ENCODE results near the gene NCBP2L. TPM values are rescaled to one million over a fixed set of nuclear protein-coding genes. Genes with fewer than 3 reads are reported as not detected.

NCBP2L gene
- total RNA-seq, 1 donor from 2014 or later, result not detected

GRCh38 chrX:107738768-107739167 is 38.8 kb upstream of the NCBP2L start:
- Histone ChIP-seq H3K4me3 (no peak overlapping the region), H3K9me3 (no peaks in the 10 kb centered on the region), H3K27ac (peak overlapping the region; percentile 30), H3K4me1 (peaks cover 33% of the 10 kb centered on the region), H3K36me3 (no peaks in the 10 kb centered on the region), H3K27me3 (no peaks in the 10 kb centered on the region)
- no peak for TF ChIP-seq CTCF (IDR thresholded peaks at IDR 0.05)
- intact Hi-C loops (cut with DNase I), result no loop called here
- no peak for DNase-seq
- ATAC-seq, result no peak

GRCh38 chrX:107739541-107739940 is 38.0 kb upstream of the NCBP2L start:
- no peaks in the 10 kb centered on the region for H3K36me3 ChIP-seq
- H3K4me1 ChIP-seq, result peaks cover 33% of the 10 kb centered on the region
- no peaks in the 10 kb centered on the region for H3K27me3 ChIP-seq
- TF ChIP-seq CTCF (IDR thresholded peaks at IDR 0.05), result no peak
- no peaks in the 10 kb centered on the region for H3K9me3 ChIP-seq
- H3K27ac ChIP-seq, result peak overlapping the region; percentile 30
- intact Hi-C loops (cut with DNase I), result no loop called here
- H3K4me3 ChIP-seq, result no peak overlapping the region
- DNase-seq (no peak), ATAC-seq (no peak)

- H3K27me3 ChIP-seq, result no peaks in the 10 kb centered on the region
- intact Hi-C loops (cut with DNase I), result no loop called here
- H3K36me3 ChIP-seq, result no peaks in the 10 kb centered on the region
- no peak for TF ChIP-seq CTCF (IDR thresholded peaks at IDR 0.05)
- no peaks in the 10 kb centered on the region for H3K9me3 ChIP-seq
- DNase-seq (no peak), ATAC-seq (no peak)
- peaks cover 33% of the 10 kb centered on the region for H3K4me1 ChIP-seq
- no peak overlapping the region for H3K4me3 ChIP-seq
- peak overlapping the region; percentile 87 for H3K27ac ChIP-seq
Measured at GRCh38 chrX:107741404-107741790, 36.1 kb upstream of the NCBP2L start.

GRCh38 chrX:107742700-107743191 is 34.8 kb upstream of the NCBP2L start:
- H3K27me3 ChIP-seq, result no peaks in the 10 kb centered on the region
- no peak for TF ChIP-seq CTCF (IDR thresholded peaks at IDR 0.05)
- no peak for ATAC-seq
- H3K9me3 ChIP-seq, result no peaks in the 10 kb centered on the region
- intact Hi-C loops (cut with DNase I), result no loop called here
- DNase-seq, result no peak
- H3K4me3 ChIP-seq, result peak overlapping the region; percentile 21
- H3K27ac ChIP-seq, result peak overlapping the region; percentile 87
- peaks cover 37% of the 10 kb centered on the region for H3K4me1 ChIP-seq
- no peaks in the 10 kb centered on the region for H3K36me3 ChIP-seq

GRCh38 chrX:107743995-107744394 is 33.5 kb upstream of the NCBP2L start:
- peaks cover 34% of the 10 kb centered on the region for H3K4me1 ChIP-seq
- no peak for DNase-seq
- no peak for TF ChIP-seq CTCF (IDR thresholded peaks at IDR 0.05)
- H3K9me3 ChIP-seq, result no peaks in the 10 kb centered on the region
- intact Hi-C loops (cut with DNase I), result no loop called here
- no peak overlapping the region for H3K4me3 ChIP-seq
- H3K27ac ChIP-seq, result no peak overlapping the region
- no peaks in the 10 kb centered on the region for H3K27me3 ChIP-seq
- ATAC-seq, result no peak
- no peaks in the 10 kb centered on the region for H3K36me3 ChIP-seq

GRCh38 chrX:107744868-107745267 is 32.7 kb upstream of the NCBP2L start:
- no peak overlapping the region for H3K27ac ChIP-seq
- peaks cover 34% of the 10 kb centered on the region for H3K4me1 ChIP-seq
- no peak overlapping the region for H3K4me3 ChIP-seq
- TF ChIP-seq CTCF (IDR thresholded peaks at IDR 0.05), result no peak
- no peaks in the 10 kb centered on the region for H3K9me3 ChIP-seq
- ATAC-seq (no peak), DNase-seq (no peak)
- intact Hi-C loops (cut with DNase I), result no loop called here
- no peaks in the 10 kb centered on the region for H3K27me3 ChIP-seq
- no peaks in the 10 kb centered on the region for H3K36me3 ChIP-seq
